HG02798 (cell line): ENCODE data around the gene PDZRN3.
"Not testable (repeated sequence)": the region's sequence is repeated elsewhere in the genome, so short reads cannot be mapped to it uniquely, and the experiment has no call there.

Source experiments
- ATAC-seq: cut with Tn5 transposase; IDR thresholded peaks from one replicate; pipeline ENCODE4 v1.9.1; 2021; ENCODE audit warnings: mild to moderate bottlenecking; ENCODE audit not compliant: unreplicated experiment, poor library complexity

The PDZRN3 gene

GRCh38 chr3:73597476-73597875 is 27.3 kb downstream of the PDZRN3 start:
- no peak for ATAC-seq

GRCh38 chr3:73592154-73593144 is 32.3 kb downstream of the PDZRN3 start:
- ATAC-seq = no peak

- ATAC-seq = no peak
Measured at GRCh38 chr3:73591286-73591800, 33.4 kb downstream of the PDZRN3 start.

GRCh38 chr3:73586628-73587027 is 38.1 kb downstream of the PDZRN3 start:
- no peak for ATAC-seq

GRCh38 chr3:73586190-73586589 is 38.6 kb downstream of the PDZRN3 start:
- no peak for ATAC-seq

GRCh38 chr3:73584873-73585272 is 39.9 kb downstream of the PDZRN3 start:
- no peak for ATAC-seq

GRCh38 chr3:73582535-73582934 is 42.2 kb downstream of the PDZRN3 start:
- ATAC-seq = no peak

GRCh38 chr3:73581134-73581846 is 43.5 kb downstream of the PDZRN3 start:
- ATAC-seq = no peak

- no peak for ATAC-seq
Measured at GRCh38 chr3:73580343-73580742, 44.4 kb downstream of the PDZRN3 start.

GRCh38 chr3:73577704-73578103 is 47.0 kb downstream of the PDZRN3 start:
- ATAC-seq = no peak

GRCh38 chr3:73576999-73577461 is 47.7 kb downstream of the PDZRN3 start:
- ATAC-seq = no peak

- ATAC-seq = no peak
Measured at GRCh38 chr3:73575953-73576352, 48.8 kb downstream of the PDZRN3 start.

- ATAC-seq = no peak
Measured at GRCh38 chr3:73575519-73575918, 49.2 kb downstream of the PDZRN3 start.

- ATAC-seq = no peak
Measured at GRCh38 chr3:73573204-73573603, 51.5 kb downstream of the PDZRN3 start.

GRCh38 chr3:73572368-73572767 is 52.4 kb downstream of the PDZRN3 start:
- ATAC-seq = no peak

- ATAC-seq = no peak
Measured at GRCh38 chr3:73571238-73571794, 53.4 kb downstream of the PDZRN3 start.

GRCh38 chr3:73569246-73569760 is 55.4 kb downstream of the PDZRN3 start:
- ATAC-seq = no peak

- no peak for ATAC-seq
Measured at GRCh38 chr3:73568371-73568862, 56.3 kb downstream of the PDZRN3 start.

- not testable (repeated sequence) for ATAC-seq
Measured at GRCh38 chr3:73565374-73565773, 59.4 kb downstream of the PDZRN3 start.

GRCh38 chr3:73563896-73564582 is 60.7 kb downstream of the PDZRN3 start:
- no peak for ATAC-seq
